Measurements from ENCODE around the gene TOM1L1.

The TOM1L1 gene

DNA sequence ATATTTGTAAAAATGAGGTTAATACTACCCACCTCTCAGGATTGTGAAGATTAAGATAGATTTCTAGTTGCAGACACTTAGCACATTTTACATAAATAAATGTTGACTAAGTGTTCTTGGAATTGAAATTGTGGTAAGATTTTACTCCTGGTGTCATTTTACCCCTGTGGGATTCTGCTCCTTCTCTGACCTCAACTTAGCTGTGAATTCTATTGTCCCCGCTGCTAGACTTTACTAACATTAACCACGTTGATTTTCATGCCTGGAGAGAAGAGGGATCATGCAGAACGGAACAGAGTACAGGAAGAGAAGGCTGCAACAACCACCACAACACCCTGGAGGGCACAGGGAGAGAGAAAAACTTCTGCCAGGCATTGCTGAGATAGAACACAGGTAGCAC lies 2.1 kb upstream of the TOM1L1 start:
- no peak for DNase-seq (ENCODE audit: low read depth in 3 of 3)

DNA sequence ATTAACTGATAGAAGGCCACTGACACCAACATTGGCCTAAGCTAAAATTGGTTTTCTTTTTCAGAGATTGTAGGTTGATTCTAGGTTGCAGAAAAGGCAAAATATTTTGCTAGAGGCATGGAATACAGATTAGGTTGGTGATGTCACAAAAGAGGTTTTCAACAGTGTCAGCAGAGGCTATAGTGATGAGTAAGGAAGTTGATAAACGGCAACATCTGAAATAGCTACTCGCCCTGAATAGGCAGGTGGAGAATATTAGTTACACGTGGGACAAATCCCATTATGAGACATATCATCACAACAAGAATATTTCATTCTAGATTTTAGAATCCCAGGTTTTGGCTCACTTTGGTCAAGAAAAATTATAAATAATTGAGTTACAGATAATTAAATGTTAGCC lies 1.5 kb upstream of the TOM1L1 start:
- no peak for DNase-seq (ENCODE audit: low read depth in 3 of 3)

DNA sequence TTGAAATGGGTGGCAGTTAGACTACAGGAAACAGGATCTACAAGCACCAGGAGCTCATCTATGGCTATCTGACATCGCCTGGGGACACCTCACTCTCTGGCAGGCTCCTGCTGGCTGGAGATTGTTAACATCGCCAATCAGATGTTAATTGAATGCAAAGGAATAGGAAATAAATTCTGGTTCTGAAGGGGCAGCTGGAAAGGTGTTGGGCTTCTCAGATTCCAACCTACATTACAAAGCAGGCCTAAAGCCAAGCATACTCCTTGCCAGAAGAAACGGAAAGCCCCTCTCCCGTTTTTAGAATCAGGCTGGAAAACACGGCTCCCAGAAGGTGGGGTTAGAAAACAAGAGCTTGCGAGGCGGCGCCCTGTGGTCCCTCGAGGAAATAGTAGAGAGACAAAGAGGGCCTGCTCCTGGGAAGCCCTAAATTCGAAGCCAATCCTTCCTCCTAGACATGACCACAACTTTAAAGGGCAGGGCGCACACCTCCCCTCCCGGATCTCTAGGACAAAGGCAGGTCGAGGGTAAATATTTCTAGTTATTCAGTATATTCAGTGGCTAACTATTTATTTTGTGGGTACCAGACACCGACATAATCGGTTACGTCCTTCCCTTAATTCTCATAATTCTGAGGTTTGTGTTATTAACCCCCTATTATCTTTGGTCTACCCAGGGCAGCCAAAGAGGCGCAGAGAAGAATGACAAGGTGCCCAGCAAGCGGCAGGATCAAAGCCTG lies 763 bp upstream of the TOM1L1 start:
- no peak for DNase-seq (ENCODE audit: low read depth in 3 of 3)

DNA sequence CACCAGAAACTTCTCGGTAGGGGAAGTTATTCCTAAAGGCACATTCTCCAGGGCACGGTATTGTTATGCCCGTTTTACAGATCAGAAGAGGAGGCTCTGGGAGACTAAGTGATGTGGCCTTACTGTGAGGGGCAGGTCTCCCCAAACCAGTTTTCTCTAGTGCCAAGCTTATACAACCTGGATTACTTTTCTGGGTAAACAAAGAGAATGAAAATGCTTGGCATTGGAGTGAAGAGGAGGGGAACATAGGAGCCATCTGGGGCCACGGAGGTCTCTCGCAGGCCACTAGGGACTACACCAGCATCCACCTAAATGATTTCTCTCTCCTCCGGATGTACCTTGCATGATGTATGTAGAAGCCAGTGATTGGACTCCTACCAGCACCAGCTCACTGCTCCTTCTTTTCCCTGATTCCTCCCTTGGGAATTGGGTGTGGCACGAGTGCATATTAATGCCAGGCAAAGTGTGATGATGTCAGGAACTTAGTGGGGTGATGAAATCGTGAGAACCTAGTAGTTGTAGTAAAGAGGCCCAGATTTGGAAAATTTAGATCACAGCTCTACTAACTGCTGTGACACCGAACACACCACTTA lies 674 bp downstream of the TOM1L1 start:
- DNase-seq (ENCODE audit: low read depth in 3 of 3), result no peak

DNA sequence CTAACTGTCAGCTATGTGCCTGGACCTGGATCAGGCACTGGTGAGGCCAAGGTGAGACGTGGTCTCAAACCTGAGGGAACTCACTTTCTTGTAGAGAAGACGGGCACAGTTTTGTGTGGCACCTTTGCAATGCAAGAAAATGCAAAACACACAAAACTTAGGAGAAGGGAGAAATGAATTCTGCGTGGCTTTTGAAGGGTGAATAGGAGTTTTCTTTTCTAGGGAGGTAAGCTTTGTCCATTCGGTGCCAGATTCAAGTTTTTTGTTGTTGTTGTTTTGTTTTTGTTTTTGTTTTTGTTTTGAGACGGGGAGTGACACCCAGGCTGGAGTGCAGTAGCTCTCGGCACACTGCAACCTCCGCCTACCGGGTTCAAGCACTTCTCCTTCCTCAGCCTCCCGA lies 1.4 kb downstream of the TOM1L1 start:
- no peak for DNase-seq (ENCODE audit: low read depth in 3 of 3)

DNA sequence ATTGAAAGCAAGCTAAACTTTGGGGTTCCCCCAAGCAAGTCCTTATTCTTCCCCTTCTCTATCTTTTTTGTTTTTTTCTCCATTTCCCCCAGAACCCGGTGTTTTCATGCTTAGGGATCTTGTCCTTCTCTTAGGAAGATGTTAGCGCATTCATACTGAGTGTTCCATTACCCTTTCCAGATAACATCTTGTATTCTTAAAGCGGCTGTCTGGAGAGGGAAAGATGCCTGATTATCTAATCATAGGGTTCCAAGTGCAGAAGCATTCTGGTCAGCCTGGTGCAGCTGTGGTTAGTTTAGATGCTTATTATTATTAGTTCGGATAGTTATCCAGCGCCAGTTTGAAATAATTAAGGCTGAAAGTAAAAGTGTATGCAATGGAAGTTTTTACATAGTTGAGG lies 2.0 kb downstream of the TOM1L1 start:
- no peak for DNase-seq (ENCODE audit: low read depth in 3 of 3)

DNA sequence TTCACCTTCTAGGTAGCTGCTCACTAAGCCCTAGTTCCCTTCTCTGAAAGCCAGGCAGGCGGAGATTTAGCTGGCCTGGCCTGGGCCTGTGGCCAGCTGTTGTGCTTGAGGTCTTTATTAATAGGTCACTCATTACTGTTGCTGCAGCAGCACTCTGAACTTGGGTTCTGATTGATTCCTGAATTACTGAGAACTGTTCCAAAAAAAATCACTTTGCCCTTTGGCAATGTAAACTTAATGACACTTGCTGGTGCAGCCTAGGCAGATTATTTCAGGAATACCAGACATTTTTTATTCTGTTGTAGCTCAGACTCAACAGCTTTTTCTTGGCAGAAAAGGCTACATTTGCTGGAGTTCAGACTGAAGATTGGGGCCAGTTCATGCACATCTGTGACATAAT lies 2.7 kb downstream of the TOM1L1 start:
- DNase-seq (ENCODE audit: low read depth in 3 of 3), result no peak

DNA sequence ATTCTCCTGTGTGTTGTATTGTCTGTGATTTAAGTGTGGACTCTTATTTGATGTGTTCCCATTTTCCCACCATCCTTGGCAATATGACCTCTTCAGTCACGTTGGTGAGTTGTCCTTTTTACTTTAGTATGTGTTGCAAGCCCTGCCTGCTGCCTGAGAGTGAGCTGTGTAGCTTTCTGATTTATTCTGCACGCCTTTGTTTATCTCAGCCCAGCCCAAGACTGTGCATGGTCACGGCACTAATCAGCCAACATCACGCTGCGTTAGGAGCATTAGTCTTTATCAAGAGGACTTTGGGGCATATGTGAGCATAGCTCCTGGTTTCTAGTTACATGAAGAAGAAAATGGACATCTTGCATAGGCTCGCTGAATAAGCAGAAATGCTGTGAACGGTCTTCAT lies 6.0 kb downstream of the TOM1L1 start:
- no peak for DNase-seq (ENCODE audit: low read depth in 3 of 3)

DNA sequence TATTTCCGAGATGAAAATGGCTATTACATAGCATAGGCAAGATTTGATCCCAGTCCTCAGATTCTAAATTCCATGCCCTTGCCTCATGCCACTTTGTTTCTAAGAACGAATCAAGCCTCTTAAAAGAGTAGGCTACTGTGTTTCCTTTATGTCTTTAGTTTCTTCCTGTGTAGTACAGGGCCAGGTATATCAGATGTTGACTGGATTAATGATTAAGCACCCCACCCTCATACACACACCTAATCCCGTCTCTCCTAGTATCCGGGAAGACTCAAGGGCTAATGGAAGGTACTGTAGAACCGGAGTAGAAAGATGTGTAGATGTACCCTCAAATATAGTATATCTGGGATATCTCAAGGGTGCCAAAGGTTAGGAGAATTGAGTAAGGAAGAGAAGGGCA lies 6.7 kb downstream of the TOM1L1 start:
- DNase-seq (ENCODE audit: low read depth in 3 of 3), result no peak

DNA sequence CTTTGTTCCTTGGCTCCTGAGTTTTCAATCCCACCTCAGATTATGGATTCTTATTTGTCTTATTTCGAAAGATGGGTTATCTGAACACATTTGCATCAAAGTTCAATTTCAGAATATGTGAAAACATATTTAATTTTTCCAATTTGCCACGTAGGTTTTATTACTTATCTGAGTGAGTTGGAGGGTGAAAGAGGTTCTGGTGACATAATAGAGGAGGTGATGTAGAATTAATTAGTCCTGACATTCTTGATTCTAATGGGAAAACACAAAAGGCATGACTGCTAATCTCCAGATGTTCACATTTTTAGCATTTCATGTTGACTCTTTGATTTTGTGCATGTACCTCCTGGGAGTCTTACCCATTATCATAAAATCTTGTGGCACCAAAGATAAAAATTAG lies 9.1 kb downstream of the TOM1L1 start:
- no peak for DNase-seq (ENCODE audit: low read depth in 3 of 3)

DNA sequence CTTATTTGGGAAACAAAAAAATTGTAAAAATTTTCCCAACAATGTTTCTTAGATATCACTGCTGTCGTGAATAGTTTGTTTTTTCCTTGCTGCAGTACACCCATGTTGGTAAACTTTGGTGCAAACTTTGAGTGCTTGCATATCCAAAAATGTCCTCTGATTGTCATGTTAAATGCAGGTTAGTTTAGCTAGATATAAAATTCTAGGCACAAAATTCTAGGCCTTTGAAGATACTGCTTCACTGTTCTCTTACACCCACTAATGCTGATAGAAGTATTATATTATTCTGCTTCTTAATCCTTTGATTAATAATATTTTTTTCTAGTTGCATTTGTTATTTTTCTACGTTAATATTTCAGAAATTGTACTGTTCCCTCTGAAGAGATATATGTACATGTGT lies 16.1 kb downstream of the TOM1L1 start:
- no peak for DNase-seq (ENCODE audit: low read depth in 3 of 3)

DNA sequence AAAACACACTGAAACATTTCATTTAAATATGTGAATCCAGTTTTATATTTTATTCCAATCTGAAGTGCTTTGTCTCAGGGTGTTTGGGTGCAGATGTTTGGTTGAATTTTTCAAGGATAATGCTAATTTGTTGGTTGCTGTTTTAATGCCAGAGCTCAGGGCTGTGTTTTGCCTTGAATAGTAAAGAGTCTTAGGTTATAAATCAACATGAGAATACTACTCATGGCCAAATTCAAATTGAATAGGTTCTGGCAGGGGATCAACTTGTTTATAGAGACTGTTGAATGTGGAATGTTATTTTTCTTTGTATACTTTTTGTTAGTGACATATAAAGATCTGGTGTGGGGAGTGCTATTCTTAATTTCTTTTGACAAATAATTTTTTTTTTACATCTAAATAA lies 18.8 kb downstream of the TOM1L1 start:
- no peak for DNase-seq (ENCODE audit: low read depth in 3 of 3)

DNA sequence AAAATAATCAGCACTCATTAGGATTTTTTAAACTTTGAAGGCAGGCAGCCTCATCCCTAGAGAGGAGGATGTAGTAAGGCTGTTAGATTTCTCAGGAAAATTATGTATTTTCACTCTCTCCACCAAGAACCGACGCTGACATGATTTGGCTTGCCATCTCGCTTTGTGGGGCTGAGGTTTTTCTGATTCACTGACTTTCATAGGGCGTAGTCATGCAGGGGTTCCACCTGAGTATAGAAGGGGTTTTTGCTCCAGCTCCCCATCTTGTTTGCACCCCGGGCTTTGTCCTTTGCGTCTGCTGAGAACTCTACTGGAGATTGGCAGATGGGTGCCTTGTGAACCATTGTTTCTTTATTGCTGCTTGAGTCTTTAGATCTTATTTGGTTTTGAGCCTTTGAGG lies 20.2 kb downstream of the TOM1L1 start:
- DNase-seq (ENCODE audit: low read depth in 3 of 3), result no peak

DNA sequence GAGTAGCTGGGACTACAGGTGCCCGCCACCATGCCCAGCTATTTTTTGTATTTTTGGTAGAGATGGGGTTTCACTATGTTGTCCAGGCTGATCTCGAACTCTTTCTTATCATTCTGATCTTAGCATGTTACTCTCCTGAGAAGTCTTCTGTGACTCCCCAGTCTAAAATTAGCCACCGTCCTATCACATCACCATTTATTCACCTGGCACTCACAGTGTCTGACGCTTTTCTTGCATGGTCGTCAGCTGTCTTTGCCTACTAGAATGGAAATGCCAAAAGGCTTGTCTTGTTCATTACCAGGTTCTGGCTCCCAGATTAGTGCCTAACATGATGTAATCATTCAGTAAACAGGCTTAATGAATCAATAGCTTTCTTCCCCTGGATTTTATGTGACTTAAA lies 23.8 kb downstream of the TOM1L1 start:
- DNase-seq (ENCODE audit: low read depth in 3 of 3), result no peak

DNA sequence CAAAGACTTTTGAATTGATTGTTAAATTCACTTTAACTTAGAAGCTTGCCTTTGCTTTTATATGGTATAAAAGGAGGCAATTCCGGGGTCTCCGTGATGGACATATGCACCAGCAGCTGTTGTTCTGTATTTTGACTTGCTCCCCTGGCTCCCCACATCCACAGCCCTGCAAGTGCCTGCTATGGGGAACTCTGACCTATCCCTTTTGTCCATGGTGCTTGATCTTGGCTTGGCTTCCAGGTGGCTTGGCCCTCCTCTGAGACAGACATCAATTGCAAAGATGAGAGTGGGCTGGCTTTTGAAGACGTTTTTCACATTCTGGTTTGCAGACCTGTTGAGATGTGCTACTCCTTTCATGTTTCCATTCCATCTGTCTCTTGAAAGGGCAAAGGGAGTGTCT lies 26.9 kb downstream of the TOM1L1 start:
- DNase-seq (ENCODE audit: low read depth in 3 of 3), result no peak

DNA sequence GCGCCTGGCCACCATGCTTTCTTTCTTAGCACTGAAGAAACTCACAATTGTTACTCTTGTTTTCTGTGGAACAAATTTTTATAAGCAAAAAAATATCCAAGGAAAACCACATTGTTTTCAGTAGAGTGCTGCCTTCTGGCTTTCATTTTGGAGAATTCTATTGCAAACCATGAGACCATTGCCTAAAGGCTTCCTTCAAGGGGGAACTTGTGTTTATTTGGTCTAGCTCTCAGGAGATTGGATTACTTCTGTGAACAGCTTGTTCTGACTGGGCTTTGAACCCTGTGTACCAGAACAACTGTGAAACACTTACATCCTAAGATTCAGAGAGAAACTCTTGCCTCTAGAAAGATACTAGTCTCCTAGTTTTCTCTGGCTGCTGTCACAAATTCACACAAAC lies 32.1 kb downstream of the TOM1L1 start:
- no peak for DNase-seq (ENCODE audit: low read depth in 3 of 3)

DNA sequence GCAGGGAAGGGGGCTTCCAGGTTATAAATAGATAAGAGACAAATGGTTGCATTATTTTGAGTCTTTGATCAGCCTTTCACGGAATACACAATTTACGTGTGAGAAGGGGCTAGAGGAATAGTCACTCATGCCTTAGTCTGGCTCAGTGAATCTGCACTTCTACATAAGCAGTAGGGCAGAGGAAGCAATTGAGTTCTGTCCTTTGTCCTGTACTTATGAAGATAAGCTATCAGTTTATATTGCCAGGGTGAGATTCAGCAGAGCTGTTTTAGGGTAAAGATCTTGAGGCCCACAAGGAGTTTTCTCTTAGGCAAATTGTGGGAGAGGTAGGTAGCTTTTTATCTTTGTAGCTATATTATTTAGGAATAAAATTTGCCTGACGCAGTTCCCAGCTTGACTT lies 33.3 kb downstream of the TOM1L1 start:
- no peak for DNase-seq (ENCODE audit: low read depth in 3 of 3)

DNA sequence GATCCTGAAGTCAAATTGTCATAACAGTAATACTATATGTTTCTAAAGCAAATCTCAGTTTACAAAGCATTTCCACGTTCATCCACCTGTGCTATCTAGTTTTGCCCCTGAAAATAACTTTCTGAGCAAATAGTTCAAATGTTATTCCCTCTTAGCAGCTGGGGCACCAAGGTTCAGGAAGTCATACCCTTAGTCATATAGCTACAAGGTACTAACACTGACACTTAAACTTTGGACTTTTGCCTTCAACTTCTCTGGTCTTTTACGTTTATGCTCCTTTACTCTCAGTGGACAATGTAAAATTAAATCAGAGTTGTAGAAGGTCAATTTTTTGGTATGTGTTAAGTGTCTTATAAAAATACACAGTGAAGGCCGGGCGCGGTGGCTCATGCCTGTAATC lies 34.8 kb downstream of the TOM1L1 start:
- no peak for DNase-seq (ENCODE audit: low read depth in 3 of 3)

DNA sequence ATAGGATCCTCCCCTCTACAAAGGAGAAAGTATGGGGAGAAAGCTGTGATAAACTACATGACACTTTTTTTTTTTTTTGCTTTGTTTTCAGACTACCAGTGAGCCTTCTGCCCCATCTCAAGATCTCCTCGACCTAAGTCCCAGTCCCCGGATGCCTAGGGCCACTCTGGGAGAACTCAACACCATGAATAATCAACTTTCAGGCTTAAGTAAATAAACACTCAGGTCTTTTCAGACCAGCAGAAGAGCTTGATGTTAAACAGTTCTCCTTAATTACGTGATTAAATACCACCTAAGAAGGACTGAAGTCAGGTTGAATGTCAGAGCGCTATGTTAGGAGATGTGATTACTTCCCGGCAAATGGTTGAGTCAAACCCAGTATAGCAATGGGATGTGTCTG lies 36.4 kb downstream of the TOM1L1 start:
- no peak for DNase-seq (ENCODE audit: low read depth in 3 of 3)

DNA sequence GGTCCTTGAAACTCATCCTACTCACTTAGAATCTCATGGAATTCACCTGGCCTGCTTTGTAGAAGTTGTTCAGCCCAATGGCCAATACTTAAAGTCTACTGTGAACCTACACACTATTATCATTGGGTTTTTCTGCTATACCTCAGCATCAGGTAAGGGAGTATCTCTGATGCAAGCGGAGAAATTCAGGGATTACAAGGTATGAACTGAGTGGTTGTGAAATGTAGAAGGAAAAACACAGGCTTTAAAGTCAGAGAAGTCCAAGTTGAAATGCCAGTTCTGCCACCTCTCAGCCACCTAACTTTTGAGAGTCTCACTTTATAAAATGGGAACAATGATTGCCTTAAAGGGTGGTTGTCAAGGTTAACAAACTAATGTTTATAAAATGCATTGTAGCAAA lies 36.8 kb downstream of the TOM1L1 start:
- no peak for DNase-seq (ENCODE audit: low read depth in 3 of 3)

DNA sequence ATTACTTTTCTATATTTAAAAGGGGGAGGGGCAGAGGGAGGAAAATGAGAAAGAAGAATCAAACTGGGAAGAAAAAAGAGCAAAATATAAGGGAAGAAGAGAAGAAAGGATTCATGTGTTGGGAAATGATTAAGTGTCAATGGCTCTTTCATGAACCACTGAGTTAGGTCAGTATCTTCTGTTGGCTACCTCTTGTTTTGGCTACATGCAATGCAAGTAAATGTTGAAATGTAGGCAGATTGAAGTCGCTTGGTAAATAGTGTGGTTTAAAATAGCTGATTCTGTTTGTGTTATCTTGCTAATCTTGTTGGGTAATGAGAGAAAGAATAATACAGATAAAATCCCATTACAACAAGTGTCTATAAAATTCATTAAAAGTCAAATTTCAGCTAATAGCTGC lies 40.6 kb downstream of the TOM1L1 start:
- no peak for DNase-seq (ENCODE audit: low read depth in 3 of 3)

DNA sequence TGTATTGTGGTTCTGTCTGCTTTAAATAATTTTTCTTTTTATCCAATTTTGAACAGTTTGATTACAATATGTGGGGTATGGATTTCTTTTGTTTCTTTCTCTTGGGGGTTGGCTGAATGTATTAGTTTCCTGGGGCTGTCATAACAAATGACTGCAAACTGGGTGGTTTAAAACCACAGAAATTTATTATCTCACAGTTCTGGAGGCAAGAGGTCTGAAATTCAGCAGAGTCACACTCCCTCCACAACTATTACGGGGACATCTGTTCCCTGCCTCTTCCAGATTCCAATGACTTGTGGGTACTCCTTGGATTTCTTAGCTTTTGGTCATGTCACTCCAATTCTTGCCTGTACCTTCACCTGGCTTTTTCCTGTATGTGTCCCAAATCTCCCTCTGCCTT lies 44.1 kb downstream of the TOM1L1 start:
- DNase-seq (ENCODE audit: low read depth in 3 of 3), result no peak

DNA sequence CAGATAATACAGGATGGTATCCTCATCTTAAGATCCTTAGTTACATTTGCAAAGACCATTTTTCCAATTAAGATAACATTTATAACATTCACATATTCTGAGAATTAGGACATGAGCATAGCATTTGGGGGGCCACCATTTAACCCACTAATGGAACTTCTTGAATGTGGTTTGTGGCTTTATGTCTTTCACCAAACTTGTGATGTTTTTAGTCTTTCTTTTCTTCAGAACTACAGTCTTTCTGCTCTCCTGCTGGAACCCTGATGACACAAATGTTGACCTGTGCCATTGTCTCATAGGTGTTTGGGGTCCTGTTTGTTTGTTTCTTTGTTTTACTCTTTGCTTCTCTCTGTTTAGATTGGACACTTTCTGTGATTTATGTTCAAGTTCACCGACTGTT lies 44.6 kb downstream of the TOM1L1 start:
- no peak for DNase-seq (ENCODE audit: low read depth in 3 of 3)

DNA sequence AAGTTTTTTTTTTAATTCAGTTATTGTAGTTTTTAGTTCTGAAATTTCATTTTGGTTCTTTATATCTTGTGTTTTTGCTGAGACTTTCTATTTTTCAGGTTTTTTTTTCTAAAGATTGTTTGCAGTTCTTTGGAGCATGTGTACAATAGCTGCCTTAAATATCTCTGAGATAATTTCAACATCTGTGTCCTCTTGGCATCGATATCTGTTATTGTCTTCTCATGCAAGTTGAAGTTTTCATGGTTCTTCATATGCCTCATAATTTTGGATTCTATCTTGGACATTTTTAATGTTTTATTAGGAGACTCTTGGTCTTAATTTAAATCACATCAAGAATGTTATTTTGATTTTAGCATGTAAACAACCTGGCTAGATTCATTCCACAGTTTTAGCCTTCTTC lies 45.0 kb downstream of the TOM1L1 start:
- DNase-seq (ENCODE audit: low read depth in 3 of 3), result no peak
